Peyer's patch (tissue), 4 donors: ENCODE results near the gene ZNF628. TPM values are rescaled to one million over a fixed set of nuclear protein-coding genes. Genes with fewer than 3 reads are reported as not detected.

ENCODE experiments used
- DNase-seq, 3 donors: peaks; one replicate each; pipeline ENCODE4 v3.0.0-alpha.2; 2017 to 2019
- H3K27ac ChIP-seq, 4 donors: fragments of 200-600 bp; sonication (generic); one replicate each; pipeline ENCODE4 v1.5.1; 2016 to 2019
- H3K27me3 ChIP-seq, 2 donors: fragments of 200-600 bp; sonication (generic); one replicate each; pipeline ENCODE4 v1.5.1; 2019
- H3K36me3 ChIP-seq, 3 donors: fragments of 200-600 bp; sonication (generic); one replicate each; pipeline ENCODE4 v1.5.1; 2016 to 2019
- H3K4me1 ChIP-seq, 4 donors: fragments of 200-600 bp; sonication (generic); one replicate each; pipeline ENCODE4 v1.5.1; 2016 to 2019
- H3K4me3 ChIP-seq, 4 donors: fragments of 200-600 bp; sonication (generic); 1 replicate in 3 of 4; 2 replicates in 1 of 4; pipeline ENCODE4 v1.5.1; 2016 to 2019; ENCODE audit warnings: mild to moderate bottlenecking in 1 of 4
- H3K9me3 ChIP-seq, 4 donors: fragments of 200-600 bp; sonication (generic); one replicate each; pipeline ENCODE4 v1.5.1; 2016 to 2019; ENCODE audit warnings: mild to moderate bottlenecking in 1 of 4
- CTCF ChIP-seq, 6 experiments: fragments of 450-650 bp in 4 of 6; fragments of 200-600 bp in 2 of 6; sonication (generic) in 1 of 6; IDR thresholded peaks; one replicate each; pipeline ENCODE4 v1.5.1; 2017 to 2019; ENCODE audit warnings: antibody characterized with exemption in 6 of 6, mild to moderate bottlenecking in 3 of 6, moderate library complexity in 1 of 6
- POLR2A ChIP-seq, 2 donors: fragments of 450-650 bp; IDR thresholded peaks; one replicate each; pipeline ENCODE4 v1.5.1; 2017; ENCODE audit warnings: antibody characterized with exemption in 2 of 2, mild to moderate bottlenecking in 2 of 2, moderate library complexity in 2 of 2
- total RNA-seq, 4 donors: library from RNA; depleted of rRNA; stranded (reverse); fragments of >200 nt; gene quantifications; one replicate each; pipeline ENCODE4 v1.1.0, GENCODE V29; 2016

ZNF628 gene
- total RNA-seq, 4 donors from 2014 or later = 10.1 to 47.0 (median 15.5) TPM

DNA sequence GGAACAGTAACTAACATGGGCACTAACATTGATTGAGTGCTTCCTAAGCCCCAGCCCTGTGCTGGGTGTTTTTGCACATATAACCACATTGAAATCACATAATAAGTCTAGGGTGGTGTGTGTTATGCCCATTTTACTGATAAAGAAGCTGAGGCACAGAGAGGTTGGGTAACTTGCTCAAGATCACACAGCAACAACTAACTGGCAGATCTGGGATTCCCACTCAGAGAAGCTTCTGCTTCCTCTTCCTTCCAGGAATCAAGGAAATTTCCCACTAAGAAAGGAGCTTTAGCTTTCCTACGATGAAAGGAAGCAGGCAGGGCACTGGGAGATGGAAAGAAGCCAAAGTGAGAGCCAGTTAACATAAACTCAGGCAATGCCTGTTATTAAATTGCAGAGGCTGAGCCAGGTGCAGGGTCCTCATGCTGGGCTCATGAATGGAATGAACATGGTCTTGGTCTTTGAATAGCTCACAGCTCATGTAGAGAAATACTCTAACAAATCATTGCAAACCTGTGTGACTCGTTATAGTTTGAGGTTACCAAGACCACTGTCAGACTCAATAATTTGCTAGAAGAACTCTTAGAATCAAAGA, 21.9 kb downstream of the ZNF628 start:
- TF ChIP-seq POLR2A (IDR thresholded peaks at IDR 0.05) = no peak
- TF ChIP-seq CTCF (IDR thresholded peaks at IDR 0.05) = no peak
- H3K4me1 ChIP-seq = peaks cover 0 to under 1% (median under 1%) of the 10 kb centered on the region in 4 donors
- no peak for DNase-seq
- H3K27me3 ChIP-seq = no peaks in the 10 kb centered on the region
- no peaks in the 10 kb centered on the region for H3K36me3 ChIP-seq
- no peaks in the 10 kb centered on the region for H3K9me3 ChIP-seq
- H3K27ac ChIP-seq = no peak overlapping the region
- no peak overlapping the region for H3K4me3 ChIP-seq

GRCh38 chr19:55500368-55500952, 24.0 kb downstream of the ZNF628 start:
- Histone ChIP-seq H3K27me3 (no peaks in the 10 kb centered on the region), H3K4me1 (peaks cover 0 to 4% (median 2%) of the 10 kb centered on the region in 4 donors), H3K27ac (no peak overlapping the region), H3K9me3 (no peaks in the 10 kb centered on the region), H3K4me3 (no peak overlapping the region), H3K36me3 (no peaks in the 10 kb centered on the region)
- no peak for DNase-seq
- TF ChIP-seq POLR2A (IDR thresholded peaks at IDR 0.05) (no peak), CTCF (IDR thresholded peaks at IDR 0.05) (no peak)

DNA sequence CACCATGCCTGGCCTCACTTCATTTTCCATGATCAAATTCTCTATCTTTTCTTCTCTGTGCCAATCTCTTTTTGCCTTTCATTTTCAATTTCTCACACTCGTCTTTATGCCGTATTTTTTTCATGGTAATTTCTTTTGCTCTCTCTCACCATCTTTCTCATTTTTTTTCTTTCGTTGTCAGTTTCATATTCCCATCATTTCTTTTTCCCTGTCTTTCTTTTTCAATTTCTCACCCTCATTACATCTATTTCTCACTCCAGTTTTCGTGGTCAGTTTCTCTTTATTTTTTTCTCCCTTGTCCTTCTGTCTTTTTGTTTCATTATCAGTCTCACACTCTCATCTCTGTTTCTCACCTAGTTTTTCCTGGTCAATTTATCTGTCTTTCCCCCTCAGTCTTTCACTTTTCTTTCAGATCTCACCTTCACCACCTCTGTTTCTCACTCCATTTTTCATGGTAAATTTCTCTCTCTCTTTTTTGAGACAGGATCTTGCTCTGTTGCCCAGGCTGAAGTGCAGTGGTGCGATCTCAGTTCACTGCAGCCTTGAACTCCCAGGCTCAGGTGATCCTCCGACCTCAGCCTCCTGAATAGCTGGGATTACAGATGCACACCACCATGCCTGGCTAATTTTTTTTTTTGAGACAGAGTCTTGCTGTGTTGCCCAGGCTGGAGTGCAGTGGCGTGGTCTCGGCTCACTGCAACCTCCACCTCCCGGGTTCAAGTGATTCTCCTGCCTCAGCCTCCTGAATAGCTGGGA, 26.0 kb downstream of the ZNF628 start:
- no peaks in the 10 kb centered on the region for H3K27me3 ChIP-seq
- no peak overlapping the region for H3K4me3 ChIP-seq
- no peaks in the 10 kb centered on the region for H3K9me3 ChIP-seq
- peaks cover 0 to 4% (median 2%) of the 10 kb centered on the region in 4 donors for H3K4me1 ChIP-seq
- H3K36me3 ChIP-seq = no peaks in the 10 kb centered on the region
- no peak overlapping the region for H3K27ac ChIP-seq
- DNase-seq = no peak
- TF ChIP-seq CTCF (IDR thresholded peaks at IDR 0.05) = no peak

DNA sequence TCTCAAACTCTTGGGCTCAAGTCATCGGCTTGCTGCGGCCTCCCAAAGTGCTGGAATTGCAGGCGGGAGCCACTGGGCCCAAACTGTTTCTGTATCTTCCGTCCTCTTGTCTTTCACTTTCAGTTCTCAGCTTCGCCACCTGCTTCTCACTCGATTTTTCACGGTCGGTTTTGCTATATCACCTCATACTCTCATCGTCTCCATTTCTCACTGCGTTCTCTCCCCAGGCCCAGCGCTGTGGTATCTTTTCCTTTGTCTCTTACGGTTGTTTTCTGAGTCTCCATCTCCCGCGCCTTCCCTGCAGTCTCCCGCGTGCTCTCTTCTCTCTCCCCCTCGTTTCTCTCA, 26.7 kb downstream of the ZNF628 start:
- Histone ChIP-seq H3K9me3 (no peaks in the 10 kb centered on the region), H3K4me3 (peak overlapping the region in 2 of 4 donors; percentile 50 to 57), H3K27me3 (no peaks in the 10 kb centered on the region), H3K27ac (peak overlapping the region in 1 of 4 donors; percentile 90), H3K36me3 (no peaks in the 10 kb centered on the region), H3K4me1 (peaks cover 0 to 4% (median 2%) of the 10 kb centered on the region in 4 donors)
- no peak for DNase-seq
- TF ChIP-seq CTCF (IDR thresholded peaks at IDR 0.05) (no peak), POLR2A (IDR thresholded peaks at IDR 0.05) (no peak)

DNA sequence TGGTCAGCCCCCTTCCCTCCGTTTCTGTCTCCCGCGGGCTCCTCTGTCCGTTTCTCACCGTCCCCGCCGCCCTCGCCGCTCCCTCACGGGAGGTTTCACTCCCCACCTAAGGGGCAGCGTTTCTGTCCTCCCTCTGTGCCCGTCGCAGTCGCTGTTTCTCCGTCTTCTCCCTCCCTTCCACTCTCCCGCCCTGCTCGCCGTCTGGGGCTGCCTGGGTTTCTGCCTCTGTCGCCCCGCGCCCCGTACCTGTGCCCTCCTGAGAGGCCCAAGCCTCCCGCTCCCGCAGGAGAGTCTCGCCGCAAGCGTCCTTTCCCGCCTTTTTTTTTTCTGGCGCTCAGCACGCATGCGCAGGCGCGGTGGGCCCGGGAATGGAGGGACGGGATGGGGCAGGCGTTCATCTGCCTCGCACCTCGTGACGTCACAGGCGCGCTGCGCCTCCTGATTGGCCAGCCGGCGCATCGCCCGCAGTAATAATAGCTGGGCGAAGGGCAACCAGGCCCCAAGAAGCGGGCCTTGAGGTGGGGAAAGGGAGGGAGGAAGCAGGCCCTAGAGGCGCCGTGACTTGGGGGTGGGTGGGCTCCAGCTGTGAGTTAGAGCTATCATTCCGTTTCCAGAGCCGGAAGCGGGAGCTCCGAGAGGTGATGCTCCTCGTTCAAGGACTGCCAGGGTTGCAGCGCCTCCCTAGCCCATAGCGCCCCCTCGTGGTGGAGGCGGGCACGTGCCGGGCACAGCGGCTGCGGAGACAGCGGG, 27.3 kb downstream of the ZNF628 start:
- H3K4me3 ChIP-seq = peak overlapping the region; percentile 49 to 57 (median 54)
- H3K27ac ChIP-seq = peak overlapping the region; percentile 70 to 90 (median 76)
- no peaks in the 10 kb centered on the region for H3K9me3 ChIP-seq
- DNase-seq = peak; percentile 94 to 97 (median 95)
- TF ChIP-seq POLR2A (IDR thresholded peaks at IDR 0.05) = no peak
- peak; percentile 94 to 99 (median 97) for TF ChIP-seq CTCF (IDR thresholded peaks at IDR 0.05)
- peaks cover 0 to 4% (median 2%) of the 10 kb centered on the region in 4 donors for H3K4me1 ChIP-seq
- no peaks in the 10 kb centered on the region for H3K27me3 ChIP-seq
- no peaks in the 10 kb centered on the region for H3K36me3 ChIP-seq
